Measurements from ENCODE around the gene APOLD1. TPM values are rescaled to one million over a fixed set of nuclear protein-coding genes. Genes with fewer than 3 reads are reported as not detected.

APOLD1 gene
- total and polyA plus RNA-seq, 4 donors = 1.4 to 5.1 (median 2.6) TPM

DNA sequence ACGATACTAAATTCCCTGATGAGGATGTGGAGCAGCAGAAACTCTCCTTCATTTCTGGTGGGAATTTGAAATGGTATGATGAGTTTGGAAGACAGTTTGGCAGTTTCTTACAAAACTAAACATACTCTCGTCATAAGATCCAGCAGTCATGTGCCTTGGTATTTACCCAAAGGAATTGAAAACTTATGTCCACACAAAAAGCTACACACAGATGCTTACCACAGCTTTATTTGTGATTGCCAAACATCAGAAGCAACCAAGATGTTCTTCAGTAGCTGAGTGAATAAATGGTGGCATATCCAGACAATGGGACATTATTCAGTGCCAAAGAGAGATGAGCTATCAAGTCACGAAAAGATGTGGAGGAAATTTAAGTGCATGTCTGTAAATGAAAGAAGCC, 10.7 kb upstream of the APOLD1 start:
- no peaks in the 10 kb centered on the region for H3K9me3 ChIP-seq (ENCODE audit: control insufficient read depth in 4 of 4, low read length in 3 of 4)
- no peaks in the 10 kb centered on the region for H3K36me3 ChIP-seq (ENCODE audit: control insufficient read depth in 4 of 4, insufficient read depth in 3 of 4, low read depth in 1 of 4, low read length in 3 of 4)
- no peak overlapping the region for H3K9ac ChIP-seq (ENCODE audit: low read depth in 1 of 2, low read length in 2 of 2)
- WGBS = 86% methylated on average over 3 of the region's 3 CpGs
- H3K27me3 ChIP-seq (ENCODE audit: control insufficient read depth in 4 of 4, insufficient read depth in 4 of 4, low read length in 3 of 4) = no peaks in the 10 kb centered on the region
- DNase-seq (ENCODE audit: low spot score) = no peak
- no peak overlapping the region for H3K4me3 ChIP-seq (ENCODE audit: low read depth in 1 of 3, low read length in 3 of 3)
- H3K4me1 ChIP-seq (ENCODE audit: control insufficient read depth in 4 of 4, insufficient read depth in 4 of 4, low read length in 3 of 4) = no peaks in the 10 kb centered on the region
- no peak overlapping the region for H3K27ac ChIP-seq (ENCODE audit: low read depth in 1 of 2, low read length in 2 of 2)
- TF ChIP-seq RXRA (IDR thresholded peaks at IDR 0.05) = no peak
- TF ChIP-seq GABPA (IDR thresholded peaks at IDR 0.05 in 1 of 2, conservative IDR thresholded peaks at IDR 0.05 in 1 of 2) = no peak
- TF ChIP-seq EGR1 (IDR thresholded peaks at IDR 0.05; ENCODE audit: low read depth in 2 of 2) = no peak
- no peak for TF ChIP-seq SP1 (IDR thresholded peaks at IDR 0.05)

- Histone ChIP-seq H3K36me3 (ENCODE audit: control insufficient read depth in 4 of 4, insufficient read depth in 3 of 4, low read depth in 1 of 4, low read length in 3 of 4) (no peaks in the 10 kb centered on the region), H3K9ac (ENCODE audit: low read depth in 1 of 2, low read length in 2 of 2) (no peak overlapping the region), H3K4me3 (ENCODE audit: low read depth in 1 of 3, low read length in 3 of 3) (no peak overlapping the region), H3K27me3 (ENCODE audit: control insufficient read depth in 4 of 4, insufficient read depth in 4 of 4, low read length in 3 of 4) (no peaks in the 10 kb centered on the region), H3K27ac (ENCODE audit: low read depth in 1 of 2, low read length in 2 of 2) (no peak overlapping the region), H3K4me1 (ENCODE audit: control insufficient read depth in 4 of 4, insufficient read depth in 4 of 4, low read length in 3 of 4) (no peaks in the 10 kb centered on the region), H3K9me3 (ENCODE audit: control insufficient read depth in 4 of 4, low read length in 3 of 4) (no peaks in the 10 kb centered on the region)
- TF ChIP-seq JUND (IDR thresholded peaks at IDR 0.05) = no peak
- no peak for TF ChIP-seq SP1 (IDR thresholded peaks at IDR 0.05)
- TF ChIP-seq, protein P1, sequence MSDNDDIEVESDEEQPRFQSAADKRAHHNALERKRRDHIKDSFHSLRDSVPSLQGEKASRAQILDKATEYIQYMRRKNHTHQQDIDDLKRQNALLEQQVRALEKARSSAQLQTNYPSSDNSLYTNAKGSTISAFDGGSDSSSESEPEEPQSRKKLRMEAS (IDR thresholded peaks at IDR 0.05) = no peak
- TF ChIP-seq RAD21 (IDR thresholded peaks at IDR 0.05) = no peak
- TF ChIP-seq YY1 (IDR thresholded peaks at IDR 0.05) = no peak
- TF ChIP-seq FOXA1 (IDR thresholded peaks at IDR 0.05) = no peak
- TF ChIP-seq HNF4G (IDR thresholded peaks at IDR 0.05) = no peak
- no peak for TF ChIP-seq HNF4A (conservative IDR thresholded peaks at IDR 0.05)
- TF ChIP-seq NR2F2 (IDR thresholded peaks at IDR 0.05) = no peak
- WGBS = 60% methylated on average over 5 of the region's 5 CpGs
- DNase-seq (ENCODE audit: low spot score) = no peak
These were observed 9.2 kb upstream of the APOLD1 start for GRCh38 chr12:12776261-12776660.

GRCh38 chr12:12777092-12777491, 8.4 kb upstream of the APOLD1 start:
- H3K9ac ChIP-seq (ENCODE audit: low read depth in 1 of 2, low read length in 2 of 2) = no peak overlapping the region
- 76% methylated on average over 3 of the region's 3 CpGs for WGBS
- TF ChIP-seq, protein P2, sequence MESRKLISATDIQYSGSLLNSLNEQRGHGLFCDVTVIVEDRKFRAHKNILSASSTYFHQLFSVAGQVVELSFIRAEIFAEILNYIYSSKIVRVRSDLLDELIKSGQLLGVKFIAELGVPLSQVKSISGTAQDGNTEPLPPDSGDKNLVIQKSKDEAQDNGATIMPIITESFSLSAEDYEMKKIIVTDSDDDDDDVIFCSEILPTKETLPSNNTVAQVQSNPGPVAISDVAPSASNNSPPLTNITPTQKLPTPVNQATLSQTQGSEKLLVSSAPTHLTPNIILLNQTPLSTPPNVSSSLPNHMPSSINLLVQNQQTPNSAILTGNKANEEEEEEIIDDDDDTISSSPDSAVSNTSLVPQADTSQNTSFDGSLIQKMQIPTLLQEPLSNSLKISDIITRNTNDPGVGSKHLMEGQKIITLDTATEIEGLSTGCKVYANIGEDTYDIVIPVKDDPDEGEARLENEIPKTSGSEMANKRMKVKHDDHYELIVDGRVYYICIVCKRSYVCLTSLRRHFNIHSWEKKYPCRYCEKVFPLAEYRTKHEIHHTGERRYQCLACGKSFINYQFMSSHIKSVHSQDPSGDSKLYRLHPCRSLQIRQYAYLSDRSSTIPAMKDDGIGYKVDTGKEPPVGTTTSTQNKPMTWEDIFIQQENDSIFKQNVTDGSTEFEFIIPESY (IDR thresholded peaks at IDR 0.05) = no peak
- TF ChIP-seq SP1 (IDR thresholded peaks at IDR 0.05) (no peak), YY1 (IDR thresholded peaks at IDR 0.05) (no peak), RXRA (IDR thresholded peaks at IDR 0.05) (no peak), JUND (IDR thresholded peaks at IDR 0.05) (no peak), GABPA (IDR thresholded peaks at IDR 0.05 in 1 of 2, conservative IDR thresholded peaks at IDR 0.05 in 1 of 2) (no peak), EGR1 (IDR thresholded peaks at IDR 0.05; ENCODE audit: low read depth in 2 of 2) (no peak), REST (IDR thresholded peaks at IDR 0.05) (no peak), FOXA1 (IDR thresholded peaks at IDR 0.05) (no peak), TAF1 (conservative IDR thresholded peaks at IDR 0.05) (no peak), HNF4A (conservative IDR thresholded peaks at IDR 0.05) (no peak), RAD21 (IDR thresholded peaks at IDR 0.05) (no peak)
- TF ChIP-seq, protein P3, sequence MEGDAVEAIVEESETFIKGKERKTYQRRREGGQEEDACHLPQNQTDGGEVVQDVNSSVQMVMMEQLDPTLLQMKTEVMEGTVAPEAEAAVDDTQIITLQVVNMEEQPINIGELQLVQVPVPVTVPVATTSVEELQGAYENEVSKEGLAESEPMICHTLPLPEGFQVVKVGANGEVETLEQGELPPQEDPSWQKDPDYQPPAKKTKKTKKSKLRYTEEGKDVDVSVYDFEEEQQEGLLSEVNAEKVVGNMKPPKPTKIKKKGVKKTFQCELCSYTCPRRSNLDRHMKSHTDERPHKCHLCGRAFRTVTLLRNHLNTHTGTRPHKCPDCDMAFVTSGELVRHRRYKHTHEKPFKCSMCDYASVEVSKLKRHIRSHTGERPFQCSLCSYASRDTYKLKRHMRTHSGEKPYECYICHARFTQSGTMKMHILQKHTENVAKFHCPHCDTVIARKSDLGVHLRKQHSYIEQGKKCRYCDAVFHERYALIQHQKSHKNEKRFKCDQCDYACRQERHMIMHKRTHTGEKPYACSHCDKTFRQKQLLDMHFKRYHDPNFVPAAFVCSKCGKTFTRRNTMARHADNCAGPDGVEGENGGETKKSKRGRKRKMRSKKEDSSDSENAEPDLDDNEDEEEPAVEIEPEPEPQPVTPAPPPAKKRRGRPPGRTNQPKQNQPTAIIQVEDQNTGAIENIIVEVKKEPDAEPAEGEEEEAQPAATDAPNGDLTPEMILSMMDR (IDR thresholded peaks at IDR 0.05; ENCODE audit: low read depth, low read length, missing input control) = no peak
- TF ChIP-seq, protein P1 (IDR thresholded peaks at IDR 0.05) = no peak
- no peaks in the 10 kb centered on the region for H3K9me3 ChIP-seq (ENCODE audit: control insufficient read depth in 4 of 4, low read length in 3 of 4)
- no peaks in the 10 kb centered on the region for H3K36me3 ChIP-seq (ENCODE audit: control insufficient read depth in 4 of 4, insufficient read depth in 3 of 4, low read depth in 1 of 4, low read length in 3 of 4)
- no peaks in the 10 kb centered on the region for H3K27me3 ChIP-seq (ENCODE audit: control insufficient read depth in 4 of 4, insufficient read depth in 4 of 4, low read length in 3 of 4)
- H3K4me3 ChIP-seq (ENCODE audit: low read depth in 1 of 3, low read length in 3 of 3) = no peak overlapping the region
- no peaks in the 10 kb centered on the region for H3K4me1 ChIP-seq (ENCODE audit: control insufficient read depth in 4 of 4, insufficient read depth in 4 of 4, low read length in 3 of 4)
- H3K27ac ChIP-seq (ENCODE audit: low read depth in 1 of 2, low read length in 2 of 2) = no peak overlapping the region
- no peak for DNase-seq (ENCODE audit: low spot score)

Data from liver (tissue), 9 donors.